Suppressor macrophage treated with lipopolysaccharide for 4 hours (primary cell): ENCODE results near the gene ZBED3.

Experiments used
- DNase-seq: peaks from one replicate; pipeline ENCODE4 v3.0.0-alpha.2; 2020

Gene ZBED3

DNA sequence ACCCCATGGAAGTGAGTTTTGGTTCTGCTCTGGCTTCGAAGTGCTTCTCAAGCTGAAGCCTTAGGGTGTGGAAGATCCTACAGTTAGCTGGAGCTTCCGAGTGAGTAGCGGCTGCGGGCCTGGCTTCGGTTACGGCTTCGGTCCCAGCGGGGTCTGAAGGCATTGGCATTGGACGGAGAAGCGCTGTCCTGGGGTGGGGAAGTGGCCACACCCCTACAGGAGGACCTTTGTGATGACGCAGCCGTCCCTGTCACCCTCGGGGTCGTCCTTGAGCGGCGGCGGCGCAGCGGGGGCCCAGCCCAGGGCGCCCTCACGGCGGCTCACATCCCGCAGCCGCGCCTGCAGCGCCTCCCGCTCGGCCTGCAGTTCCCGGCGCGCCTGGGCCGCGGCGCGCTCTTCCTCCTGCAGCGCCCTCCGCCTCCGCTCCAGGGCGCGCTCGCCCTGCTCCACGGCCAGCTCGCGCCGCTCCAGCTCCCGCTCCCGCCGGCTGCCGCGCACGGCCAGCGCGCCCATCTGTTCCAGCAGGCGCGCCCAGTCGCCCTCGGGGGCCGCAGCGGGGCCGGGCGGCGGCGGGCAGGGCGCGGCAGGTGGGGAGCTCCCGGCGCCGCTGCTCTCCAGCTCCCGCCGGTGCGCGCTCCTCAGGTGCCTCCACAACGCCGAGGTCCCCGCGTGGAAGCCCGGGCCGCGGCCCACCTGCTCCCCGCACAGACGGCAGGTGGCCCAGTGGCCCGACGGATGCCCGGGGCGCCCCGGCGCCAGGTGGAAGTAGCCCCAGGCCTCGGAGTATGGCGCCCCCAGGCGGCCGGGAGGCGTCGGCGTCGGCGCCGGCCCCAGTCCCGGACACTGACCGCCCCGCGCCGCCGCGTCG lies 9.9 kb downstream of the ZBED3 start:
- peak; percentile 85 for DNase-seq

- DNase-seq, result no peak
Observed at GRCh38 chr5:77074745-77075144, 12.3 kb downstream of the ZBED3 start.

DNA sequence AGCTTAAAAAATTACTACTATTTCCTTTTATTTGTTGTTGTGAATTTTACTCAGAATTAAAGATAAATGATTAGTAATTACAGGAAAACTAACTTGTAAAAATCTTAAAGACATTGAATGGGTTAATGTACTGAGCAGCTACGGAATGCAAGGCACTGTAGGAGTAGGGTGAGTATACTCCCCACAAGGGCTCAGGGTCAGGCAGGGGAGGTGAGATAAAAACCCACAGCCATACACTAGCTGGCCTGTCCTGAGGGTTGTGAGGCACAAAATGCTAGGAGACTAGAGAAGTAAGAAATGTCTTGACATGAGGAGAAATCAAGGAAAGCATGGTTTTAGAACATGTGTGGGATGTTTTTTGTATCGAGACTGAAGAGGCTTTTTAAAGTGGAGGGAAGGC lies 13.4 kb downstream of the ZBED3 start:
- no peak for DNase-seq

DNA sequence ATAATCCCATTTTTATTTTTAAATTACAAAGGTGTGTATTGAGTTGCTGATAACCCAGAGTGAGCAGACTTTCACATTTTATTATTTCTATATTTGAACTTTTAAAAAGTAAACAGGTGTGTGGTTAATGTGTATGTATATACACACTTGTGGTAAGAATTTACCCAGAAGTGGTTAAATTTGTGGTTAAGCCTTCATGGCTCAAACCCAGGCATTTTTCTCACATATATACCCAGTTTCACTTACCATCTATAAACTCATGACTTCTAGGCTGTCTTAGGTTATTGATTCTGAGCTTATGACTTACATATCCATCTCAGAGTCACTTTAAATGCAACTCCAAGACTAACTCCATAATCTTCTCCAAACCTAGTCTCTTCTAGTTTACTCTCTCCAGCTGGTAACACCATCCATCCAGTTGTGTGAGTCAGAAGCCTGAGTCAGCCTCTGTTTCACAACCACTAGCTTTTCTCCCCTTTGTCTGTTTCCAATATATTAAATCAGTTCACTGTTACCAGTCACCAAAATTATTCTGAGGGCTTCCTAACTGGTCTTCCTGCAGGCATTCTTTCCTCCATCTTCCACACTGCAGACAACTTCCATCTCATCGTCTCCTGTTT lies 20.2 kb downstream of the ZBED3 start:
- DNase-seq, result peak; percentile 75

GRCh38 chr5:77066184-77066583 lies 20.9 kb downstream of the ZBED3 start:
- peak; percentile 74 for DNase-seq

DNA sequence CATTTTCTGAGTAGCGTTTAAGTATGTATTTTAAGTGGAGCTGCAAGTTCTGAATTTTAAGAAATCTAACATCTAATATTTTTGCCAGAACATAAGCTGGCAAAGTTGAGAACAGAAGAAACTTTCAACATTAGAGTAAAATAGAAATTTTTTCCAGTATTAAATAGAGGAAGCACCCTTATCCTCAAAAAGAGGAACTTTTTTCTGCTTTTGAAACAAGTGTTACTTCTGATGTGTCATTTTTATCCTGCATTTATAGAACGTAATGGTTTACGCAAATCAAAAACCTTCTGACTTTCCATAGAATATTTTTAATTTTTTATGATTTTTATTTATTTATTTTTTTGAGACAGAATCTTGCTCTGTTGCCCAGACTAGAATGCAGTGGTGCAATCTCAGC lies 21.8 kb downstream of the ZBED3 start:
- DNase-seq, result peak; percentile 72

DNA sequence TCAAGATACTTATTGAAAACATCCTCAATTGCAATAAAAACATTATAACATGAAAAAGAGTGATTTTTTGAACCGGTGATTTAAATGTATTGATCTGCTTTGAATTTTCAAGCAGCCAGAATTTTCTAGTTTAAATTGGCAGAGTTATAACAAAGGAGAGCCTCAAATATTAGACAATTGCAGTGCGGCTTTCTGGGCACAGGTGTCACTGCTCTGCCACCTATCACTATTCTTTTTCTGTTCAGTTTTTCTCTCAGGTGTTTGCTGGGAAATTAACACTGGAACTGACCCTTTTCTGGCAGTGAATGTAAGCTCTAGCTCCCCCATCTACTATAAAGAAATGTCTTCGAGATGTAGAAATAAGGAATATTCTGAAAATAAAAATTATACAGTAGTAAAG lies 23.0 kb downstream of the ZBED3 start:
- no peak for DNase-seq

DNA sequence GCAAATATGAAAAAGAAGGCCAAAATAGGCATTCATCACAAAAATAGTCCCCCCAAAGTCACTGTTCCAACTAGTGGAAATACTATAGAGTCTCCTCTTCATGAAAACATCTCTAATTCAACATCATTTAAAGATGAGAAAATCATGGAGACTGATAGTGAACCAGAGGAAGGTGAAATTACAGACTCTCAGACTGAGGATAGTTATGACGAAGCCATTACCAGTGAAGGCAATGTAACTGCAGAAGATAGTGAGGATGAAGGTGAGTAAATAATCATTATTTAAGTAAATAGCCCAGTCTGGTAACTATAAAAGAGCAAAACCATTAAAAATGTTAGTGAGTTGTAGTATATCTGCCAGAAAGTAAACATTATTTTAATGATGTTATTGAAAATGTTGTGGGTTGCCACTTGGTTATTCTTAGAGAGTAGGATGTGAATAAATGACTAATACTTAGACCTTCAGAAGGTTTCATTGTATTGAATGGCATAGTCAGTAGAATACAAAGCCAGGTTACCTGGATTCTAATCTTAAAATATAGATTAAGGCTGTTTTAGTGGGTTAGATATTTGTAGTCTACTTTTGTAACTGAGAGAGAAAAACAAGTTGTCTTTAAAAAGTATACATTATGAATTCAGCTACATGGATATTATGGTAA lies 40.5 kb downstream of the ZBED3 start:
- no peak for DNase-seq

DNA sequence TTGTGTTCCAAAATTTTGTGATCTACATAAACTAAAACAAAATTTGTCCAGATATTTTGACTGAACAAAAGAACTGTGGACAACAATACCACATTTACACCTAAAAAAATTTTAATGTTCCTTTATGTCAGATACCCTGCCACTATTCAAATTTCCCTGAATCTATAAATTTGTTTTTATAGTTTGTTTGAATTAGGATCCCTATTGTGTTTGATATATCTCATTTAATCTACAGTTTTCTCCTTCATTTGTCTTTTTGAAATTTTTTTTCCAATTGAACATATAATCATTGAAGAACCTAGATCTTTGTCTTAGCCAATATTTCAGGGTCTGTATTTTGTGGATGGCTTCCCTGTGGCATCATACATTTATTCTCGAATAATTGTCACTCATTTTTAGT lies 51.1 kb downstream of the ZBED3 start:
- no peak for DNase-seq

- no peak for DNase-seq
Observed at GRCh38 chr5:77033338-77033737, 53.7 kb downstream of the ZBED3 start.

GRCh38 chr5:77032635-77033034 lies 54.5 kb downstream of the ZBED3 start:
- DNase-seq, result no peak

DNA sequence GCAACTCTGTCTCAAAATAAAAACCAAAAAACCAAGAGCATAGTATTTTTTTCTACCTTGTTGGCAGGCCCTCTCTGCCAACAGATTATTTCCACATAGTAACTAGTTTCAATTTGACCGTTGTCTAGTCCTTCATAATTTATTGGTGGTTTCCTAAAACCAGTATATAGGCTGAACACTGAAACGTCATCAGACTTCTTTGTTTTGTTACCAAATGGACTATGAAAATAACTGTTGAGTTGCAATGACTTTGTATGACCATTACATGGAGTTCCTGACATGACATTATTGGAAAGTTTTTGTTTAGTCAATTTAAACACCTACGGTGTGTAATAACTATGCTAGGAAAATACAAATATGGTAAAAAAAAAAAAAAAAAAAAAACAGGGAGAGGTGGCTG lies 55.2 kb downstream of the ZBED3 start:
- peak; percentile 47 for DNase-seq

GRCh38 chr5:77030097-77031071 lies 56.7 kb downstream of the ZBED3 start, which contains the start of gene AGGF1:
Gene AGGF1 (plus strand): TSS chr5:77030404. CDS start chr5:77030767, 363 bp downstream.
- DNase-seq, result peak; percentile 95

- no peak for DNase-seq
Observed at GRCh38 chr5:77029376-77029885, 57.7 kb downstream of the ZBED3 start.

- no peak for DNase-seq
Observed at GRCh38 chr5:77028631-77029375, 58.3 kb downstream of the ZBED3 start.

DNA sequence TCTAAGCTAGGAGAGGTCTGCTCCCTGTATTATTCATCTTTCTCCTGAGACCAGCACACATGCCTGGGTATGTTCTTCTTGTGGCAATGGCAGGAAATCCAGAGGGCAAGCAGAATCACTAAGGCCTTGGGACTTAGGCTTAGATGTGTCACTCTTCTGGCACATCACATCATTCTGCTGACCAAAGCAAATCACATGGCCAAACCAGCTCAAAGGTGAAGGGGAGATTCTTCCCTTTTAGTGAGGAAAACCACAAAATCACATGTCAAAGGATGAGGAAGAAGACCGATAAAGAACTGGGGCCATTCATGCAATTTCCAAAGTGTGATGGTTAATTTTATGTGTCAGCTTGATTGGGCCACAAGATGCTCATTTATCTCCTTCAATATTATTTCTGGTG lies 62.6 kb downstream of the ZBED3 start:
- DNase-seq, result peak; percentile 63

DNA sequence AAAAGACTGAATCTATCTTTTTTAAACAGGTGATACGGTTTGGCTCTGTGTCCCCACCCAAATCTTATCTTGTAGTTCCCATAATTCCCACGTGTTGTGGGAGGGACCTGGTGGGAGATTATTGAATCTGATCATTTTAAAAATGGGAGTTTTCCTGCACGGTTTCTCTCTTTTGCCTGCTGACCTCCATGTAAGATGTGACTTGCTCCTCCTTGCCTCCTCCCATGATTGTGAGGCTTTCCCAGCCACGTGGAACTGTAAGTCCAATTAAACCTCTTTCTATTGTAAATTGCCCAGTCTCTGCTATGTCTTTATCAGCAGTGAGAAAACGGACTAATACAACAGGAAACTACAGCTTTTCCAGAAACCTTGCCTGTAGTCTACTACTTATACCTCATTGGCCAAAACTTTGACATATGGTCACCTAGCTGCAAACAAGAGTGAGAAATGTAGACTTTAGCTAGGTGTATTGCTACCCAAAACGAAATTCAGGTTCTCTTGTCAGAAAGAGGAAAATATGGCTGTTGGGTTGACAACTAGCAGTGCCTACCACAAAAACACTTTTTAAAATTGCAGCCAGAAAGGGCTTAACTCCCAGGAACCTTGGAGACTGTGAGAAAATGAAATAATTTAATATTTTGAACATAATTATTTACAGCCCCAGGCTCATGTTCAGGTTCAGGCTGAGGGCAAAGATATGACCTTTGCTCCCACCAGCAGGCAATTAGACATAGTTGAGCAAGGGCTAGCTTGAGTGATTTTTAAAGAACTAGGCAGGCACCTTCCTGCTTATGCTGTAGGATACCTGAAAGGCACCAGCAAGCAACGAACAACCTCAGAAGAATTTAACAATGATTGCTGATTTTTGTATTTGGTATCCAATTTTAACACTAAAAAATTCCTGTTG lies 64.3 kb downstream of the ZBED3 start:
- no peak for DNase-seq
